PC-9 (cell line): ENCODE results near the gene IQCK.

Source experiments
- EZH2 ChIP-seq: fragments of 200-600 bp; sonication (generic); IDR thresholded peaks from 2 replicates; pipeline ENCODE4 v1.8.0; 2017; ENCODE audit warnings: antibody characterized with exemption, low read depth
- TF ChIP-seq, protein P1 (sequence below): fragments of 200-600 bp; sonication (generic); conservative IDR thresholded peaks from 2 replicates; pipeline ENCODE4 v1.6.1; 2017; ENCODE audit warnings: mixed run types, antibody characterized with exemption, mild to moderate bottlenecking, moderate library complexity

DNA sequence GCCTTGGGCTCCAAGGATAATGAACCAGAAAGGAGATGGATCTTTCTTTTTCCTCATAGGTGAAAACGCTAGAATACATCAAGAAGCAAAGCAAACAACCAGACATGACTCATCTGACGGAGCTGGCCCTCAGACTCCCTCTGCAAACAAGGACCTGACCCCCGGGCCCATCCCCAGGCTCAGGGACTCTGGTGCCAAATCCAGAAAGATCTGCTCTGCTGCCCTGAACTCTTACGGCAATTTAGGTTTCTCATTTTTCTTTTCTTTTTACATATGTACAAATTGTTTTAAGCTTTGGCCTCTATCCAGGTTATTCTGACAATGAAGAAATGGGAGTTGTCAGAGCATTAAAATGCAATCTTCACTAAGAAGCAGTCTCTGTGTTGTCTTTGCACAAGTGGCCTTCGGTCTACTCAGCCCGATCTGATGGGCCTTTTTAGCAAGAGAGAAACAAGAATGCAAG is 17.7 kb upstream of the IQCK start:
- TF ChIP-seq, protein P1, sequence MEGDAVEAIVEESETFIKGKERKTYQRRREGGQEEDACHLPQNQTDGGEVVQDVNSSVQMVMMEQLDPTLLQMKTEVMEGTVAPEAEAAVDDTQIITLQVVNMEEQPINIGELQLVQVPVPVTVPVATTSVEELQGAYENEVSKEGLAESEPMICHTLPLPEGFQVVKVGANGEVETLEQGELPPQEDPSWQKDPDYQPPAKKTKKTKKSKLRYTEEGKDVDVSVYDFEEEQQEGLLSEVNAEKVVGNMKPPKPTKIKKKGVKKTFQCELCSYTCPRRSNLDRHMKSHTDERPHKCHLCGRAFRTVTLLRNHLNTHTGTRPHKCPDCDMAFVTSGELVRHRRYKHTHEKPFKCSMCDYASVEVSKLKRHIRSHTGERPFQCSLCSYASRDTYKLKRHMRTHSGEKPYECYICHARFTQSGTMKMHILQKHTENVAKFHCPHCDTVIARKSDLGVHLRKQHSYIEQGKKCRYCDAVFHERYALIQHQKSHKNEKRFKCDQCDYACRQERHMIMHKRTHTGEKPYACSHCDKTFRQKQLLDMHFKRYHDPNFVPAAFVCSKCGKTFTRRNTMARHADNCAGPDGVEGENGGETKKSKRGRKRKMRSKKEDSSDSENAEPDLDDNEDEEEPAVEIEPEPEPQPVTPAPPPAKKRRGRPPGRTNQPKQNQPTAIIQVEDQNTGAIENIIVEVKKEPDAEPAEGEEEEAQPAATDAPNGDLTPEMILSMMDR = no peak
- no peak for TF ChIP-seq EZH2
